ENCODE measurements around the gene SLC44A1. TPM values are rescaled to one million over a fixed set of nuclear protein-coding genes. Genes with fewer than 3 reads are reported as not detected.

Gene SLC44A1
- total RNA-seq, 4 donors from 2014 or later: 51.1 to 82.2 (median 70.5) TPM

- intact Hi-C loops (cut with DNase I; ENCODE audit: low total_unique reads): no loop called here
- 78 to 87% methylated on average over 6 of the region's 6 CpGs for WGBS, 2 donors
- no peak overlapping the region for H3K4me3 ChIP-seq (ENCODE audit: low read depth, poor library complexity, severe bottlenecking)
Observed at GRCh38 chr9:105275938-105276337, 31.5 kb downstream of the SLC44A1 start.

GRCh38 chr9:105278751-105279150, 34.3 kb downstream of the SLC44A1 start:
- H3K4me3 ChIP-seq (ENCODE audit: low read depth, poor library complexity, severe bottlenecking): no peak overlapping the region
- intact Hi-C loops (cut with DNase I; ENCODE audit: low total_unique reads): no loop called here
- TF ChIP-seq POLR2A (IDR thresholded peaks at IDR 0.05) (no peak), CTCF (IDR thresholded peaks at IDR 0.05) (no peak)
- no peak for DNase-seq (ENCODE audit: low spot score in 2 of 2)
- WGBS, 2 donors: 45 to 54% methylated on average over 4 of the region's 4 CpGs

More at GRCh38 chr9:105275938-105276337, 31.5 kb downstream of the SLC44A1 start:
- TF ChIP-seq CTCF (IDR thresholded peaks at IDR 0.05): no peak
- no peak for DNase-seq (ENCODE audit: low spot score in 2 of 2)

- WGBS, 2 donors: 48 to 85% methylated on average over 2 of the region's 2 CpGs
- no peak overlapping the region for H3K4me3 ChIP-seq (ENCODE audit: low read depth, poor library complexity, severe bottlenecking)
- TF ChIP-seq POLR2A (IDR thresholded peaks at IDR 0.05): no peak
- TF ChIP-seq CTCF (IDR thresholded peaks at IDR 0.05): no peak
- no peak for DNase-seq (ENCODE audit: low spot score in 2 of 2)
- intact Hi-C loops (cut with DNase I; ENCODE audit: low total_unique reads): no loop called here
Observed at GRCh38 chr9:105280691-105281090, 36.2 kb downstream of the SLC44A1 start.

- 88 to 93% methylated on average over 4 of the region's 4 CpGs for WGBS, 2 donors
- H3K4me3 ChIP-seq (ENCODE audit: low read depth, poor library complexity, severe bottlenecking): no peak overlapping the region
- TF ChIP-seq POLR2A (IDR thresholded peaks at IDR 0.05): no peak
- no peak for TF ChIP-seq CTCF (IDR thresholded peaks at IDR 0.05)
- intact Hi-C loops (cut with DNase I; ENCODE audit: low total_unique reads): no loop called here
- no peak for DNase-seq (ENCODE audit: low spot score in 2 of 2)
Observed at GRCh38 chr9:105281272-105281671, 36.8 kb downstream of the SLC44A1 start.

GRCh38 chr9:105281926-105282325, 37.5 kb downstream of the SLC44A1 start:
- no peak for DNase-seq (ENCODE audit: low spot score in 2 of 2)
- WGBS, 2 donors: 47 to 61% methylated on average over 1 of the region's 1 CpG
- intact Hi-C loops (cut with DNase I; ENCODE audit: low total_unique reads): no loop called here
- no peak overlapping the region for H3K4me3 ChIP-seq (ENCODE audit: low read depth, poor library complexity, severe bottlenecking)
- no peak for TF ChIP-seq CTCF (IDR thresholded peaks at IDR 0.05)

GRCh38 chr9:105282870-105283621, 38.6 kb downstream of the SLC44A1 start:
- WGBS, 2 donors: 84 to 88% methylated on average over 7 of the region's 7 CpGs
- intact Hi-C loops (cut with DNase I; ENCODE audit: low total_unique reads): no loop called here
- no peak overlapping the region for H3K4me3 ChIP-seq (ENCODE audit: low read depth, poor library complexity, severe bottlenecking)
- no peak for DNase-seq (ENCODE audit: low spot score in 2 of 2)
- TF ChIP-seq POLR2A (IDR thresholded peaks at IDR 0.05) (no peak), CTCF (IDR thresholded peaks at IDR 0.05) (no peak)
